A549 (cell line): ENCODE data around the gene RNASE4.

Source experiments
- CHD2 ChIP-seq: fragments of 150-350 bp; IDR thresholded peaks from 2 replicates; pipeline ENCODE4 v1.6.1; 2014; ENCODE audit warnings: low read length; ENCODE audit not compliant: partially characterized antibody
- POLR2A ChIP-seq: IDR thresholded peaks from 2 replicates; pipeline ENCODE4 v1.6.1; 2012; ENCODE audit warnings: mild to moderate bottlenecking, low read length
- TF ChIP-seq, protein P1 (sequence below): fragments of >200 bp; sonication (Bioruptor Twin); formaldehyde crosslinking; IDR thresholded peaks from 3 replicates; pipeline ENCODE4 v1.5.1; 2016
- TF ChIP-seq, protein P2 (sequence below): fragments of 450-650 bp; IDR thresholded peaks from 2 replicates; pipeline ENCODE4 v1.6.1; 2014; ENCODE audit warnings: antibody characterized with exemption

DNA sequence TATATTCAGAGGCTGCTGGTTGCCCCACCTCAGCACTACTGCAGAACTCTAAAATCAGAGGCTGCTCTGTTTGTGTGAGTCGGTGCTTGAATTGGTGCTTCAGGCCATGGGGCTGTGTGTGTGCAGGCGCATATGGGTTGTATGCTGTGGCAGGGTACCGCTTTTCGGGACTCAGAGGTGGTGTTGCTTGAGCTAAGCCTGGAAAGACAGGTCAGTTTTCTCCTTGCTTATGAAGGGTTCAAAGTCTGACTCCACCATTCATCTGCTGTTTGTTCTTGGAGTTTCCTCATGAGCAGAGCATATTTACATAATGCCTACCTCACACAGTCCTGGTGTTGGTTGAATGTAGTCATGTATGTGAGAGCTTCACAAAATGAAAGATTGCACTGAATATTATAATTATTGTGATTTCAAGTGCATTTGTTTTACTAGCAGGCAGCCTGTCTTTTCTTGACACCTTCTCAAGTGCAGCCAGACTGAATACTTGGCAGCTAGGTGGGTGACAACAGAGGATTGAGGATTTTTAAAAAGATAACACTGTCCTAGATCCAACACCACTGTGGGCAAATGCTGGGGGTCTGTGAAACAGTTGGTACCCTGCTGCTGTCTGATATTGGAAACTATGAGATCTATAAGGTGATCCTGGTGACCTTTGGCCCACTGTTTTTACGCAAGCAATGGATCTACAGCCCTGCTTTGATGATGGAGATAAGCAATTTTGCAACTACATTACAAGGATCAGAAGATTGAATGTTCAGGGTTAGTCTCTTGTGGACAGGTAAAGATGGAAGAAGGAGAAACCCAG is 3.2 kb downstream of the RNASE4 start:
- no peak for TF ChIP-seq CHD2
- TF ChIP-seq POLR2A: no peak
- TF ChIP-seq, protein P1, sequence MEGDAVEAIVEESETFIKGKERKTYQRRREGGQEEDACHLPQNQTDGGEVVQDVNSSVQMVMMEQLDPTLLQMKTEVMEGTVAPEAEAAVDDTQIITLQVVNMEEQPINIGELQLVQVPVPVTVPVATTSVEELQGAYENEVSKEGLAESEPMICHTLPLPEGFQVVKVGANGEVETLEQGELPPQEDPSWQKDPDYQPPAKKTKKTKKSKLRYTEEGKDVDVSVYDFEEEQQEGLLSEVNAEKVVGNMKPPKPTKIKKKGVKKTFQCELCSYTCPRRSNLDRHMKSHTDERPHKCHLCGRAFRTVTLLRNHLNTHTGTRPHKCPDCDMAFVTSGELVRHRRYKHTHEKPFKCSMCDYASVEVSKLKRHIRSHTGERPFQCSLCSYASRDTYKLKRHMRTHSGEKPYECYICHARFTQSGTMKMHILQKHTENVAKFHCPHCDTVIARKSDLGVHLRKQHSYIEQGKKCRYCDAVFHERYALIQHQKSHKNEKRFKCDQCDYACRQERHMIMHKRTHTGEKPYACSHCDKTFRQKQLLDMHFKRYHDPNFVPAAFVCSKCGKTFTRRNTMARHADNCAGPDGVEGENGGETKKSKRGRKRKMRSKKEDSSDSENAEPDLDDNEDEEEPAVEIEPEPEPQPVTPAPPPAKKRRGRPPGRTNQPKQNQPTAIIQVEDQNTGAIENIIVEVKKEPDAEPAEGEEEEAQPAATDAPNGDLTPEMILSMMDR: no peak
- TF ChIP-seq, protein P2, sequence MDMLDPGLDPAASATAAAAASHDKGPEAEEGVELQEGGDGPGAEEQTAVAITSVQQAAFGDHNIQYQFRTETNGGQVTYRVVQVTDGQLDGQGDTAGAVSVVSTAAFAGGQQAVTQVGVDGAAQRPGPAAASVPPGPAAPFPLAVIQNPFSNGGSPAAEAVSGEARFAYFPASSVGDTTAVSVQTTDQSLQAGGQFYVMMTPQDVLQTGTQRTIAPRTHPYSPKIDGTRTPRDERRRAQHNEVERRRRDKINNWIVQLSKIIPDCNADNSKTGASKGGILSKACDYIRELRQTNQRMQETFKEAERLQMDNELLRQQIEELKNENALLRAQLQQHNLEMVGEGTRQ: no peak
